SK-N-MC (cell line): ENCODE data around the gene CAPN5.

Experiments
- EZH2 ChIP-seq: fragments of 200-600 bp; sonication (generic); IDR thresholded peaks from one replicate; pipeline ENCODE4 v1.6.1; 2017; ENCODE audit warnings: antibody characterized with exemption
- FOXP2 ChIP-seq: optimal IDR thresholded peaks from 2 replicates; pipeline ENCODE3; 2011; ENCODE audit warnings: mild to moderate bottlenecking, moderate library complexity; ENCODE audit not compliant: insufficient read depth; ENCODE audit errors: extremely low read length, control extremely low read depth
- POLR2AphosphoS5 ChIP-seq: IDR thresholded peaks from 2 replicates; pipeline ENCODE4 v1.6.1; 2012; ENCODE audit warnings: mild to moderate bottlenecking, low read depth, low read length, borderline replicate concordance

DNA sequence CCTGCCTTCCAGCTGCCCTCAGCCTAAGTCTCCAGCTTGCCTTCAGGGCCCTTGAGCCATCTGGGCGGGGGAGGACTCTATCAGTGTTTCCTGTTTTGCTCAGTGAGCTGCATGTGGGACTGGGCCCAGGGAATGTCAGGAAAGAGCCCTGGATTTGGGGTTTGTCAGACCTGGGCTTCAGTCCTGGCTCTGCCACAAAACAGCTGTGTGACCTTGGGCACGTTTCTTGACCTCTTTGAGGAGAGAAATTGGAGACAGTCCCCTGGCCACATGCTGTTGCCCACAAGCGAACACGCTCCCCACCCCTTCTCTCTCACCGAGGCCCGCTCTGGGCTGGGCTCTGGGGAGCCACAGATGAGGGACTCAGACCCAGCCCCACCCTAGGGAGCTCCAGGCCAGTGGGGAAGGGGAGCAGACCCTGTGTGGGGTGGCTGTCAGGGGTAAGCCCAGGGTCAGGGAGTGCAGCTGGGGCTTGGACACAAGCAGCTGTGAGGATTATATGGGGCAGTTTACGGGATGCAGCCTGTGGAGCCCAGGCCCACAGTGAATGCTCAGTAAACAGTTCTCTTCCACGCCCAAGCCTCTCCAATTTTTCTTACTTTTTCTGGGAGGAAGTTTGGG, 73.6 kb downstream of the CAPN5 start:
- TF ChIP-seq POLR2AphosphoS5 = no peak
- no peak for TF ChIP-seq EZH2
- TF ChIP-seq FOXP2 = no peak
